HEK293 (cell line): ENCODE data around the gene FIBP.
A peak's percentile ranks its signal among the peaks of the same experiment; 100 is the strongest.

Experiments used
- HOXC10 ChIP-seq: sonication (generic); formaldehyde crosslinking; IDR thresholded peaks from 2 replicates; pipeline ENCODE4 v1.8.1; 2023; ENCODE audit warnings: mild to moderate bottlenecking, missing genetic modification reagents
- HOXD13 ChIP-seq: sonication (generic); formaldehyde crosslinking; IDR thresholded peaks from 2 replicates; pipeline ENCODE4 v1.8.0; 2022; ENCODE audit warnings: missing genetic modification reagents, borderline replicate concordance
- IKZF3 ChIP-seq: fragments of 450-650 bp; IDR thresholded peaks from 2 replicates; pipeline ENCODE4 v1.5.0; 2018; ENCODE audit warnings: missing biosample characterization, mild to moderate bottlenecking, missing genetic modification characterization, moderate library complexity
- KLF9 ChIP-seq: fragments of 450-650 bp; formaldehyde crosslinking; IDR thresholded peaks from 2 replicates; pipeline ENCODE4 v1.5.1; 2016; ENCODE audit warnings: missing biosample characterization, missing genetic modification characterization, low read depth
- MZF1 ChIP-seq: fragments of 450-650 bp; formaldehyde crosslinking; IDR thresholded peaks from 2 replicates; pipeline ENCODE4 v1.5.1; 2017; ENCODE audit warnings: missing biosample characterization, missing genetic modification characterization, borderline replicate concordance
- OVOL3 ChIP-seq: fragments of 450-650 bp; formaldehyde crosslinking; IDR thresholded peaks from 2 replicates; pipeline ENCODE4 v1.5.1; 2016; ENCODE audit warnings: missing biosample characterization, missing genetic modification characterization
- ZNF133 ChIP-seq: fragments of 450-650 bp; formaldehyde crosslinking; IDR thresholded peaks from 2 replicates; pipeline ENCODE4 v1.5.1; 2016; ENCODE audit warnings: missing biosample characterization, missing genetic modification characterization
- ZNF157 ChIP-seq: fragments of 450-650 bp; formaldehyde crosslinking; IDR thresholded peaks from 2 replicates; pipeline ENCODE4 v1.5.1; 2016; ENCODE audit warnings: missing biosample characterization, missing genetic modification characterization
- ZNF202 ChIP-seq: fragments of 450-650 bp; formaldehyde crosslinking; IDR thresholded peaks from 2 replicates; pipeline ENCODE4 v1.5.1; 2016; ENCODE audit warnings: missing biosample characterization, missing genetic modification characterization, borderline replicate concordance
- ZNF211 ChIP-seq: fragments of 450-650 bp; formaldehyde crosslinking; IDR thresholded peaks from 2 replicates; pipeline ENCODE4 v1.5.1; 2016; ENCODE audit warnings: low read depth, missing biosample characterization, missing genetic modification characterization
- ZNF24 ChIP-seq: fragments of 450-650 bp; formaldehyde crosslinking; IDR thresholded peaks from 2 replicates; pipeline ENCODE4 v1.5.1; 2016; ENCODE audit warnings: missing biosample characterization, missing genetic modification characterization
- ZNF324 ChIP-seq: fragments of 450-650 bp; formaldehyde crosslinking; IDR thresholded peaks from 2 replicates; pipeline ENCODE4 v1.5.1; 2016; ENCODE audit warnings: missing biosample characterization, missing genetic modification characterization
- ZNF335 ChIP-seq: fragments of 450-650 bp; formaldehyde crosslinking; conservative IDR thresholded peaks from 2 replicates; pipeline ENCODE4 v1.5.1; 2016; ENCODE audit warnings: missing biosample characterization, missing genetic modification characterization
- ZNF37A ChIP-seq: fragments of 450-650 bp; IDR thresholded peaks from 2 replicates; pipeline ENCODE4 v1.5.1; 2018; ENCODE audit warnings: missing biosample characterization, missing genetic modification characterization
- ZNF426 ChIP-seq: fragments of 450-650 bp; formaldehyde crosslinking; IDR thresholded peaks from 2 replicates; pipeline ENCODE4 v1.5.1; 2017; ENCODE audit warnings: missing biosample characterization, missing genetic modification characterization, mild to moderate bottlenecking, inconsistent platforms, moderate library complexity
- ZNF621 ChIP-seq: fragments of 450-650 bp; formaldehyde crosslinking; IDR thresholded peaks from 2 replicates; pipeline ENCODE4 v1.5.1; 2017; ENCODE audit warnings: missing biosample characterization, missing genetic modification characterization
- ZNF623 ChIP-seq: fragments of 450-650 bp; formaldehyde crosslinking; IDR thresholded peaks from 2 replicates; pipeline ENCODE4 v1.5.1; 2016; ENCODE audit warnings: missing biosample characterization, missing genetic modification characterization
- ZNF768 ChIP-seq: fragments of 450-650 bp; formaldehyde crosslinking; IDR thresholded peaks from 2 replicates; pipeline ENCODE4 v1.5.1; 2018; ENCODE audit warnings: missing biosample characterization, mild to moderate bottlenecking, missing genetic modification characterization
- ZNF785 ChIP-seq: fragments of 450-650 bp; formaldehyde crosslinking; IDR thresholded peaks from 2 replicates; pipeline ENCODE4 v1.5.1; 2016; ENCODE audit warnings: missing biosample characterization, missing genetic modification characterization
- ZNF792 ChIP-seq: fragments of 450-650 bp; formaldehyde crosslinking; IDR thresholded peaks from 2 replicates; pipeline ENCODE4 v1.5.1; 2016; ENCODE audit warnings: missing biosample characterization, missing genetic modification characterization
- ZNF843 ChIP-seq: fragments of 450-650 bp; formaldehyde crosslinking; IDR thresholded peaks from 2 replicates; pipeline ENCODE4 v1.5.1; 2016; ENCODE audit warnings: missing biosample characterization, missing genetic modification characterization
- ZSCAN23 ChIP-seq: fragments of 450-650 bp; formaldehyde crosslinking; IDR thresholded peaks from 2 replicates; pipeline ENCODE4 v1.5.1; 2016; ENCODE audit warnings: missing biosample characterization, missing genetic modification characterization
- TF ChIP-seq, protein P1 (sequence below): fragments of 450-650 bp; formaldehyde crosslinking; IDR thresholded peaks from 2 replicates; pipeline ENCODE4 v1.5.1; 2017; ENCODE audit warnings: missing biosample characterization, missing genetic modification characterization
- TF ChIP-seq, protein P2 (sequence below): fragments of 450-650 bp; formaldehyde crosslinking; IDR thresholded peaks from 2 replicates; pipeline ENCODE4 v1.5.1; 2016; ENCODE audit warnings: missing biosample characterization, missing genetic modification characterization
- TF ChIP-seq, protein P3 (sequence below): fragments of 450-650 bp; formaldehyde crosslinking; IDR thresholded peaks from 2 replicates; pipeline ENCODE4 v1.5.1; 2016; ENCODE audit warnings: missing biosample characterization, missing genetic modification characterization
- TF ChIP-seq, protein P4 (sequence below): fragments of 450-650 bp; formaldehyde crosslinking; IDR thresholded peaks from 2 replicates; pipeline ENCODE4 v1.5.1; 2016; ENCODE audit warnings: missing biosample characterization, missing genetic modification characterization
- TF ChIP-seq, protein P5 (sequence below): fragments of 450-650 bp; formaldehyde crosslinking; IDR thresholded peaks from 2 replicates; pipeline ENCODE4 v1.5.1; 2017; ENCODE audit warnings: missing biosample characterization, missing genetic modification characterization
- TF ChIP-seq, protein P6 (sequence below): fragments of 450-650 bp; formaldehyde crosslinking; IDR thresholded peaks from 2 replicates; pipeline ENCODE4 v1.5.1; 2016; ENCODE audit warnings: missing biosample characterization, missing genetic modification characterization

FIBP gene

GRCh38 chr11:65857853-65858680 lies 30.2 kb downstream of the FIBP start, which contains the start of gene CFL1 (continued):
- TF ChIP-seq HOXD13 (CRISPR knock-in tag) (no peak), ZNF843 (tag by site-specific recombination) (peak; percentile 56; the same call in 1 of the 2 replicates), KLF9 (peak; percentile 76), ZNF157 (no peak), ZNF792 (tag by site-specific recombination) (no peak), ZNF211 (tag by site-specific recombination) (no peak), ZNF768 (no peak), HOXC10 (no peak), ZNF133 (no peak), ZNF335 (peak; percentile 52; the same call in 1 of the 2 replicates), ZNF202 (no peak), ZNF623 (tag by site-specific recombination) (no peak), OVOL3 (tag by site-specific recombination) (no peak), ZNF324 (no peak), MZF1 (no peak), IKZF3 (tag by site-specific recombination) (0 out of 2 replicates have a peak, but pooled peaks have one; percentile 13), ZNF785 (tag by site-specific recombination) (no peak), ZNF426 (tag by site-specific recombination) (no peak), ZNF24 (tag by site-specific recombination) (no peak), ZNF37A (tag by site-specific recombination) (no peak), ZSCAN23 (tag by site-specific recombination) (no peak), ZNF621 (tag by site-specific recombination) (no peak)
- TF ChIP-seq, protein P1, sequence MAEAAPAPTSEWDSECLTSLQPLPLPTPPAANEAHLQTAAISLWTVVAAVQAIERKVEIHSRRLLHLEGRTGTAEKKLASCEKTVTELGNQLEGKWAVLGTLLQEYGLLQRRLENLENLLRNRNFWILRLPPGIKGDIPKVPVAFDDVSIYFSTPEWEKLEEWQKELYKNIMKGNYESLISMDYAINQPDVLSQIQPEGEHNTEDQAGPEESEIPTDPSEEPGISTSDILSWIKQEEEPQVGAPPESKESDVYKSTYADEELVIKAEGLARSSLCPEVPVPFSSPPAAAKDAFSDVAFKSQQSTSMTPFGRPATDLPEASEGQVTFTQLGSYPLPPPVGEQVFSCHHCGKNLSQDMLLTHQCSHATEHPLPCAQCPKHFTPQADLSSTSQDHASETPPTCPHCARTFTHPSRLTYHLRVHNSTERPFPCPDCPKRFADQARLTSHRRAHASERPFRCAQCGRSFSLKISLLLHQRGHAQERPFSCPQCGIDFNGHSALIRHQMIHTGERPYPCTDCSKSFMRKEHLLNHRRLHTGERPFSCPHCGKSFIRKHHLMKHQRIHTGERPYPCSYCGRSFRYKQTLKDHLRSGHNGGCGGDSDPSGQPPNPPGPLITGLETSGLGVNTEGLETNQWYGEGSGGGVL (tag by site-specific recombination) = no peak
- TF ChIP-seq, protein P2, sequence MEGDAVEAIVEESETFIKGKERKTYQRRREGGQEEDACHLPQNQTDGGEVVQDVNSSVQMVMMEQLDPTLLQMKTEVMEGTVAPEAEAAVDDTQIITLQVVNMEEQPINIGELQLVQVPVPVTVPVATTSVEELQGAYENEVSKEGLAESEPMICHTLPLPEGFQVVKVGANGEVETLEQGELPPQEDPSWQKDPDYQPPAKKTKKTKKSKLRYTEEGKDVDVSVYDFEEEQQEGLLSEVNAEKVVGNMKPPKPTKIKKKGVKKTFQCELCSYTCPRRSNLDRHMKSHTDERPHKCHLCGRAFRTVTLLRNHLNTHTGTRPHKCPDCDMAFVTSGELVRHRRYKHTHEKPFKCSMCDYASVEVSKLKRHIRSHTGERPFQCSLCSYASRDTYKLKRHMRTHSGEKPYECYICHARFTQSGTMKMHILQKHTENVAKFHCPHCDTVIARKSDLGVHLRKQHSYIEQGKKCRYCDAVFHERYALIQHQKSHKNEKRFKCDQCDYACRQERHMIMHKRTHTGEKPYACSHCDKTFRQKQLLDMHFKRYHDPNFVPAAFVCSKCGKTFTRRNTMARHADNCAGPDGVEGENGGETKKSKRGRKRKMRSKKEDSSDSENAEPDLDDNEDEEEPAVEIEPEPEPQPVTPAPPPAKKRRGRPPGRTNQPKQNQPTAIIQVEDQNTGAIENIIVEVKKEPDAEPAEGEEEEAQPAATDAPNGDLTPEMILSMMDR (tag by site-specific recombination) = no peak
- TF ChIP-seq, protein P3, sequence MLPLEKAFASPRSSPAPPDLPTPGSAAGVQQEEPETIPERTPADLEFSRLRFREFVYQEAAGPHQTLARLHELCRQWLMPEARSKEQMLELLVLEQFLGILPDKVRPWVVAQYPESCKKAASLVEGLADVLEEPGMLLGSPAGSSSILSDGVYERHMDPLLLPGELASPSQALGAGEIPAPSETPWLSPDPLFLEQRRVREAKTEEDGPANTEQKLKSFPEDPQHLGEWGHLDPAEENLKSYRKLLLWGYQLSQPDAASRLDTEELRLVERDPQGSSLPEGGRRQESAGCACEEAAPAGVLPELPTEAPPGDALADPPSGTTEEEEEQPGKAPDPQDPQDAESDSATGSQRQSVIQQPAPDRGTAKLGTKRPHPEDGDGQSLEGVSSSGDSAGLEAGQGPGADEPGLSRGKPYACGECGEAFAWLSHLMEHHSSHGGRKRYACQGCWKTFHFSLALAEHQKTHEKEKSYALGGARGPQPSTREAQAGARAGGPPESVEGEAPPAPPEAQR (tag by site-specific recombination) = no peak
- TF ChIP-seq, protein P4, sequence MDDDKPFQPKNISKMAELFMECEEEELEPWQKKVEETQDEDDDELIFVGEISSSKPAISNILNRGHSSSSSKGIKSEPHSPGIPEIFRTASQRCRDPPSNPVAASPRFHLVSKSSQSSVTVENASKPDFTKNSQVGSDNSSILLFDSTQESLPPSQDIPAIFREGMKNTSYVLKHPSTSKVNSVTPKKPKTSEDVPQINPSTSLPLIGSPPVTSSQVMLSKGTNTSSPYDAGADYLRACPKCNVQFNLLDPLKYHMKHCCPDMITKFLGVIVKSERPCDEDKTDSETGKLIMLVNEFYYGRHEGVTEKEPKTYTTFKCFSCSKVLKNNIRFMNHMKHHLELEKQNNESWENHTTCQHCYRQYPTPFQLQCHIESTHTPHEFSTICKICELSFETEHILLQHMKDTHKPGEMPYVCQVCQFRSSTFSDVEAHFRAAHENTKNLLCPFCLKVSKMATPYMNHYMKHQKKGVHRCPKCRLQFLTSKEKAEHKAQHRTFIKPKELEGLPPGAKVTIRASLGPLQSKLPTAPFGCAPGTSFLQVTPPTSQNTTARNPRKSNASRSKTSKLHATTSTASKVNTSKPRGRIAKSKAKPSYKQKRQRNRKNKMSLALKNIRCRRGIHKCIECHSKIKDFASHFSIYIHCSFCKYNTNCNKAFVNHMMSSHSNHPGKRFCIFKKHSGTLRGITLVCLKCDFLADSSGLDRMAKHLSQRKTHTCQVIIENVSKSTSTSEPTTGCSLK (tag by site-specific recombination) = no peak
- TF ChIP-seq, protein P5, sequence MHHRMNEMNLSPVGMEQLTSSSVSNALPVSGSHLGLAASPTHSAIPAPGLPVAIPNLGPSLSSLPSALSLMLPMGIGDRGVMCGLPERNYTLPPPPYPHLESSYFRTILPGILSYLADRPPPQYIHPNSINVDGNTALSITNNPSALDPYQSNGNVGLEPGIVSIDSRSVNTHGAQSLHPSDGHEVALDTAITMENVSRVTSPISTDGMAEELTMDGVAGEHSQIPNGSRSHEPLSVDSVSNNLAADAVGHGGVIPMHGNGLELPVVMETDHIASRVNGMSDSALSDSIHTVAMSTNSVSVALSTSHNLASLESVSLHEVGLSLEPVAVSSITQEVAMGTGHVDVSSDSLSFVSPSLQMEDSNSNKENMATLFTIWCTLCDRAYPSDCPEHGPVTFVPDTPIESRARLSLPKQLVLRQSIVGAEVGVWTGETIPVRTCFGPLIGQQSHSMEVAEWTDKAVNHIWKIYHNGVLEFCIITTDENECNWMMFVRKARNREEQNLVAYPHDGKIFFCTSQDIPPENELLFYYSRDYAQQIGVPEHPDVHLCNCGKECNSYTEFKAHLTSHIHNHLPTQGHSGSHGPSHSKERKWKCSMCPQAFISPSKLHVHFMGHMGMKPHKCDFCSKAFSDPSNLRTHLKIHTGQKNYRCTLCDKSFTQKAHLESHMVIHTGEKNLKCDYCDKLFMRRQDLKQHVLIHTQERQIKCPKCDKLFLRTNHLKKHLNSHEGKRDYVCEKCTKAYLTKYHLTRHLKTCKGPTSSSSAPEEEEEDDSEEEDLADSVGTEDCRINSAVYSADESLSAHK (tag by site-specific recombination) = no peak
- TF ChIP-seq, protein P6, sequence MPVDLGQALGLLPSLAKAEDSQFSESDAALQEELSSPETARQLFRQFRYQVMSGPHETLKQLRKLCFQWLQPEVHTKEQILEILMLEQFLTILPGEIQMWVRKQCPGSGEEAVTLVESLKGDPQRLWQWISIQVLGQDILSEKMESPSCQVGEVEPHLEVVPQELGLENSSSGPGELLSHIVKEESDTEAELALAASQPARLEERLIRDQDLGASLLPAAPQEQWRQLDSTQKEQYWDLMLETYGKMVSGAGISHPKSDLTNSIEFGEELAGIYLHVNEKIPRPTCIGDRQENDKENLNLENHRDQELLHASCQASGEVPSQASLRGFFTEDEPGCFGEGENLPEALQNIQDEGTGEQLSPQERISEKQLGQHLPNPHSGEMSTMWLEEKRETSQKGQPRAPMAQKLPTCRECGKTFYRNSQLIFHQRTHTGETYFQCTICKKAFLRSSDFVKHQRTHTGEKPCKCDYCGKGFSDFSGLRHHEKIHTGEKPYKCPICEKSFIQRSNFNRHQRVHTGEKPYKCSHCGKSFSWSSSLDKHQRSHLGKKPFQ = no peak
